ENCODE results near the gene OR1Q1.
"Not testable (repeated sequence)": the region's sequence is repeated elsewhere in the genome, so short reads cannot be mapped to it uniquely, and the experiment has no call there.

OR1Q1 gene, protein sequence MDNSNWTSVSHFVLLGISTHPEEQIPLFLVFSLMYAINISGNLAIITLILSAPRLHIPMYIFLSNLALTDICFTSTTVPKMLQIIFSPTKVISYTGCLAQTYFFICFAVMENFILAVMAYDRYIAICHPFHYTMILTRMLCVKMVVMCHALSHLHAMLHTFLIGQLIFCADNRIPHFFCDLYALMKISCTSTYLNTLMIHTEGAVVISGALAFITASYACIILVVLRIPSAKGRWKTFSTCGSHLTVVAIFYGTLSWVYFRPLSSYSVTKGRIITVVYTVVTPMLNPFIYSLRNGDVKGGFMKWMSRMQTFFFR

GRCh38 chr9:122614362-122614761 lies at the start of gene OR1Q1:
OR1Q1 (plus strand) TSS chr9:122614738; CDS start chr9:122614738, 0 bp downstream.
- CTCF ChIA-PET, result no interaction called here
- no peak for TF ChIP-seq CTCF (conservative IDR thresholded peaks at IDR 0.05; ENCODE audit: low read depth)

GRCh38 chr9:122567901-122568300 lies 46.6 kb upstream of the OR1Q1 start:
- ChIA-PET POLR2A (ENCODE audit: low non-redundant PET) (no interaction called here), CTCF (no interaction called here)
- no peak overlapping the region for H3K27ac ChIP-seq
- TF ChIP-seq CTCF (conservative IDR thresholded peaks at IDR 0.05; ENCODE audit: low read depth), result no peak
- DNase-seq (ENCODE audit: low spot score), result no peak

More at GRCh38 chr9:122614362-122614761, at the start of gene OR1Q1:
- POLR2A ChIA-PET (ENCODE audit: low non-redundant PET), result no interaction called here
- no peak within 1 kb of the TSS for H3K27ac ChIP-seq
- no peak for DNase-seq (ENCODE audit: low spot score)

GRCh38 chr9:122572456-122572855 lies 42.1 kb upstream of the OR1Q1 start:
- CTCF ChIA-PET, result interaction anchor here (1.0 kb wide), 1 partner anchor 74 kb away, joined by 3 read pairs; no protein-coding TSS in a partner anchor
- TF ChIP-seq CTCF (conservative IDR thresholded peaks at IDR 0.05; ENCODE audit: low read depth), result no peak
- POLR2A ChIA-PET (ENCODE audit: low non-redundant PET), result no interaction called here
- DNase-seq (ENCODE audit: low spot score), result no peak
- no peak overlapping the region for H3K27ac ChIP-seq

DNA sequence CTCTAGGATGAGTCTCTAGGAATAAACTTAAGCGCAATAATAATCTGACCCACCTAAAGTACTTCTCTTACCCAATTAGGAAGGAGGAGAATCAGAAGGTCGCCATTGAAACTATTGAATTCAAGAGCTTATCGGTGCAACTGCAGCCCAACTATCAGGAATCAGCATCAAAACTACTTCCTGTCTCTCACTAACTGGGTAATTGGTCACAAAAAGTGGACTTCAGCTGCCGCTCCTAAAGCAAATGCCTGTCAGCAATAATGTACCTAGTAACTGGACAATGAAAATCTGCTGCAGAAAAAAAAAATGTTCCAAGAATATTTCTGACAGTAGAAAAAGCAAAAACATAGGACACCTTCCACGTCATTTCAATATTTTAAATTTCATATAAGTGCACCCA lies 34.7 kb upstream of the OR1Q1 start:
- TF ChIP-seq CTCF (conservative IDR thresholded peaks at IDR 0.05; ENCODE audit: low read depth), result no peak
- no peak for DNase-seq (ENCODE audit: low spot score)
- H3K27ac ChIP-seq, result no peak overlapping the region
- CTCF ChIA-PET, result no interaction called here
- POLR2A ChIA-PET (ENCODE audit: low non-redundant PET), result no interaction called here

DNA sequence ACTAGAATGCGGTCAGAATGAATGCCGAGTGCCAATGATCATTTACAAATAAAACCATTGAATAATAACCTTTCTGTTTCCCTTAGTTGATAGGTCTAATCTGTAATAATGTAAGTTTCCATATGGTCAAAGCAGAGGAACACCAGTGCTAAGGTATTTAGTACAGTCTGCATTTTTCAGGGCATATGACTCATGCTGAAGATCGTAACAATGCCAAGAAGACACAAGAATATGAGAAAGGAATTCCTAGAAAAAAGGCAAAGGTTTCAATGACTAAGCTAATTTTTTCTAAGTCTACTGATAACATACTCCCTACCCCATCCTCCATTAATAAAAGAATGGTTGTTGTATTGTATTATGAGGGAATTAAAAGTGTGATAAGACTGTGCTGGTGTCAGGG lies 34.2 kb upstream of the OR1Q1 start:
- POLR2A ChIA-PET (ENCODE audit: low non-redundant PET), result no interaction called here
- peak; percentile 73 for DNase-seq (ENCODE audit: low spot score)
- no peak overlapping the region for H3K27ac ChIP-seq
- CTCF ChIA-PET, result interaction anchor here (0.6 kb wide), 2 partner anchors 106 to 748 kb away, joined by 3 to 5 read pairs; no protein-coding TSS in a partner anchor
- TF ChIP-seq CTCF (conservative IDR thresholded peaks at IDR 0.05; ENCODE audit: low read depth), result no peak

- H3K27ac ChIP-seq; DNase-seq (ENCODE audit: low spot score); POLR2A ChIA-PET (ENCODE audit: low non-redundant PET): not testable (repeated sequence)
- CTCF ChIA-PET, result interaction anchor here (0.6 kb wide), 2 partner anchors 84 to 108 kb away, joined by 3 to 6 read pairs; no protein-coding TSS in a partner anchor
Measured at GRCh38 chr9:122583284-122583683, 31.3 kb upstream of the OR1Q1 start, which contains the start of gene OR1L8. OR1L8 (minus strand) TSS chr9:122583384; CDS start chr9:122568477, 14,907 bp downstream.

DNA sequence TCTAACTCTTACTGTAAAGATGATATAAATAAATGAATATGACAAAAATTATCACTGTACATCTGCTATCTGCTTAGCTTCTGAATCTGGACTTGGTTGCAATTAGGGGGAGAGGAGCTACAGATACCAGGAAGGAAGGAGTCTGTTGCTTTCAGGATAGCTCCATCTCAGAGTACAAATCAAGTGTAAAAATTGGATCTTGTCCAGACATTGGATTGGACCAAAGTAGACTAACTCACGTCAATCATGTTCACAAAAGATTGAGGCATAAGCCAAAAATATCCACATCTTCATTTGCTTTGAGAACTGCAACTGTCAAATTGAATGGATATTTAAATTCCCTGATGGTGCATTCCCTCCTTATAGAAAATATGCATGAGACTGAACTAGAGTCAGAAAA lies 8.8 kb upstream of the OR1Q1 start:
- ChIA-PET CTCF (no interaction called here), POLR2A (ENCODE audit: low non-redundant PET) (no interaction called here)
- no peak for DNase-seq (ENCODE audit: low spot score)
- no peak for TF ChIP-seq CTCF (conservative IDR thresholded peaks at IDR 0.05; ENCODE audit: low read depth)
- H3K27ac ChIP-seq, result no peak overlapping the region
